GM10266 (cell line): ENCODE measurements around the gene GNA14.
"Not testable (repeated sequence)": the region's sequence is repeated elsewhere in the genome, so short reads cannot be mapped to it uniquely, and the experiment has no call there.

Experiments used
- DNase-seq: peaks from one replicate; pipeline ENCODE4 v3.0.0; 2012; ENCODE audit errors: extremely low spot score
- TF ChIP-seq, protein P1 (sequence below): IDR thresholded peaks from 2 replicates; pipeline ENCODE4 v1.5.1; 2012; ENCODE audit warnings: mild to moderate bottlenecking, low read depth; ENCODE audit not compliant: control insufficient read depth, insufficient read depth; ENCODE audit errors: missing control alignments

The GNA14 gene

DNA sequence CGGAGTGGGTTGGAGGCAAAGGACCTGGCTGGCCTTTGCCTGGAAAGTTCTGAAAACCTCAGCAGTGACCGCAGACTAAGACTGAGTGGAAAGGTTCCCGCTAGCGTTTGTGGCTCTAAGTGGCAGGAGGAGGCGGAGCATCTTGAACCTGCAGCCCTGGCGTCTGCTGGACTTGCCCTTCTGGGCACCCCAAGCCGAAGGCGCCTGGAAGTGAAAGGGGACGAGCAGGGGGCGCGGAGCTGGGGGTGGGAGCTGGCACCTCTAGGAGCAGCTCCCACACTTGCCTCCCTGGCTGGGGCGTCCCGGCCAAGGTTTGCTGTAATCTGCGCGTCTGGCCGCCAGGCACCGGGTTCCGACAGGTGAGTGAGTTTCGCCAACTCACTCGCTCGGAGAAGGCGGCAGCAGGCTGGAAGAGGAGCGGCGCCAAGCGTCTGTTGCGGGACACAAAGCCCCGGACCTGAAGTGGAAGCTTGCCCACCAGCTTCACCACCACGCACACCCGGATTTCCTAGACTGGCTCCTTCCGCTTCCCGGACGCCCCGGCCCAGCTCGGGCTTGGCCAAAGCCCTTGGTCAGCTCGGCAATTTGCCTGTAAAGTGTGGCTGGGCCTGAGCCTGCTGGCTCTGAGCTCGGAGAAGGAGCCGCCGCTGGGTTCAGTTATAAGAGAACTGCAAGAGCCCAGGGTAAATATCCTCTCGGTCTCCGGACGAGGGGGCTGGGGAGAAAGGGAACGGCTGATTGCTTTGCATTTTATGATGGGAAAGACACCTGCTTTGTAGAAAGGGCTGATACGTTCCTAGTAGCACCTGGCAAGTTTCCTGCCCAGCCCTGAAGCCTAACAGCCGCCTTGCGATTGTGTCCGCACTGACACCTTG lies at the start of gene GNA14:
TSS of gene GNA14 (minus strand) at position 89 of the 875 bp plus-strand sequence. CDS start 529 bp downstream, outside the sequence.
- no peak for DNase-seq

GRCh38 chr9:77697238-77697984 lies 49.3 kb upstream of the GNA14 start:
- no peak for DNase-seq
- TF ChIP-seq, protein P1, sequence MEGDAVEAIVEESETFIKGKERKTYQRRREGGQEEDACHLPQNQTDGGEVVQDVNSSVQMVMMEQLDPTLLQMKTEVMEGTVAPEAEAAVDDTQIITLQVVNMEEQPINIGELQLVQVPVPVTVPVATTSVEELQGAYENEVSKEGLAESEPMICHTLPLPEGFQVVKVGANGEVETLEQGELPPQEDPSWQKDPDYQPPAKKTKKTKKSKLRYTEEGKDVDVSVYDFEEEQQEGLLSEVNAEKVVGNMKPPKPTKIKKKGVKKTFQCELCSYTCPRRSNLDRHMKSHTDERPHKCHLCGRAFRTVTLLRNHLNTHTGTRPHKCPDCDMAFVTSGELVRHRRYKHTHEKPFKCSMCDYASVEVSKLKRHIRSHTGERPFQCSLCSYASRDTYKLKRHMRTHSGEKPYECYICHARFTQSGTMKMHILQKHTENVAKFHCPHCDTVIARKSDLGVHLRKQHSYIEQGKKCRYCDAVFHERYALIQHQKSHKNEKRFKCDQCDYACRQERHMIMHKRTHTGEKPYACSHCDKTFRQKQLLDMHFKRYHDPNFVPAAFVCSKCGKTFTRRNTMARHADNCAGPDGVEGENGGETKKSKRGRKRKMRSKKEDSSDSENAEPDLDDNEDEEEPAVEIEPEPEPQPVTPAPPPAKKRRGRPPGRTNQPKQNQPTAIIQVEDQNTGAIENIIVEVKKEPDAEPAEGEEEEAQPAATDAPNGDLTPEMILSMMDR: no peak

More for the DNA sequence above, at the start of gene GNA14:
- TF ChIP-seq, protein P1: no peak

DNA sequence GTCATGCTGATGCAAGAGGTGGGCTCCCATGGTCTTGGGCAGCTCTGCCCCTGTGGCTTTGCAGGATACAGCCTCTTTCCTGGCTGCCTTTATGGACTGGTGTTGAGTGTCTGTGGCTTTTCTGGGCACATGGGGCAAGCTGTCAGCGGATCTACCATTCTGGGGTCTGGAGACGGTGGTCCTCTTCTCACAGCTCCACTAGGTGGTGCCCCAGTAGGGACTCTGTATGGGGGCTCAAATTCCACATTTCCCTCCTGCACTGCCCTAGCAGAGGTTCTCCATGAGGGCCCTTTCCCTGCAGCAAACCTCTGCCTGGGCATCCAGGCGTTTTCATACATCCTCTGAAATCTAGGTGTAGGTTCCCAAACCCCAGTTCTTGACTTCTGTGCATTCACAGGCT lies 42.6 kb upstream of the GNA14 start:
- not testable (repeated sequence) for DNase-seq

- DNase-seq: not testable (repeated sequence)
Measured at GRCh38 chr9:77690119-77690518, 42.0 kb upstream of the GNA14 start.

GRCh38 chr9:77687737-77688136 lies 39.6 kb upstream of the GNA14 start:
- DNase-seq: not testable (repeated sequence)

DNA sequence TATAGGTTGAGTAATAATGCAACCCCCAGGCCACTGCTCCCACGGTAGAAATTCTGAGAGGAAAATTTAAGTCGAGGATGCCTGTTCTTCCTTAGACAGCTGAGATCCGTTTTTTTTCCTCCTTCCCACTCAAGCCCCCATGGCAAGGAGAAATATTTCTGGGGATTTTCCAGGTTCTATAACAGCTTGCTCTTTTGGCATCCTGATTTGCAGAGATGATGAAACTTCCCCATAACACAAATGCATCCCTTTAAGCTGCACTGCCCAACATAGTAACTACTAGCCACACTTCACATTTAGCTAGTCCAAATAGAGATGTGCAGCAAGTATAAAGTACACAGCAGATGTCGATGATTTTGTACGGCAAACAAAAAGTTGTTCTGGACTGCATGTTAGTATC lies 32.5 kb upstream of the GNA14 start:
- TF ChIP-seq, protein P1: no peak
- no peak for DNase-seq

GRCh38 chr9:77679661-77680368 lies 31.7 kb upstream of the GNA14 start:
- TF ChIP-seq, protein P1: no peak
- no peak for DNase-seq

DNA sequence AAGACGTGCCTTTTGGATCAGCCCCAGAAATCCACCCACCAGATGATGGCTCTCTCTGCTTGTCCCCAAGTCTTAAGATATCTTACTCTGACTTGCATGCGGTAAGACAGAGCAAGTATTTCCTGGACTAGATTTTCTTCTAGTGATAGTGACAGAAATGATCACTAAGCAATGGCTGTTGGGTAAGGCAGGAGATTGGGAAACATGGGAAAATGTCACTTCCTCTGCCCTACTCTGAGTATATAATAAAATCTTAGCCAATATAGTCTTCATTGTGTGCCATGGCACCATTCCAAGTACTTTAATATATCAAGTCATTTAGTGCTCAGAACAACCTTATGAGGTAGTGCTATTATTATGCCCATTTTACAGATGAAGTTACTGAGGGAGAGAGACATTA lies 31.0 kb upstream of the GNA14 start:
- DNase-seq: no peak

More for the DNA sequence above, 31.0 kb upstream of the GNA14 start:
- TF ChIP-seq, protein P1: no peak
